T-helper 2 cell (primary cell): ENCODE measurements around the gene MVB12B.

ENCODE experiments used
- DNase-seq, 5 experiments: peaks; one replicate each; pipeline versions ENCODE4 v3.0.0 to v3.0.0-alpha.2; 2012 to 2022

MVB12B gene

GRCh38 chr9:126435105-126435504 is 108.5 kb downstream of the MVB12B start:
- no peak for DNase-seq

- DNase-seq = no peak
These were observed 109.0 kb downstream of the MVB12B start for GRCh38 chr9:126435626-126436025.

- DNase-seq = no peak
These were observed 110.1 kb downstream of the MVB12B start for GRCh38 chr9:126436545-126437267.

- no peak for DNase-seq
These were observed 110.6 kb downstream of the MVB12B start for GRCh38 chr9:126437268-126437666.

- no peak for DNase-seq
These were observed 111.1 kb downstream of the MVB12B start for GRCh38 chr9:126437701-126438100.

GRCh38 chr9:126438741-126439401 is 112.2 kb downstream of the MVB12B start:
- no peak for DNase-seq

- peak in 1 of 5 experiments; percentile 83 for DNase-seq
These were observed 112.8 kb downstream of the MVB12B start for GRCh38 chr9:126439402-126439765.

GRCh38 chr9:126439883-126440653 is 113.4 kb downstream of the MVB12B start:
- no peak for DNase-seq

GRCh38 chr9:126440940-126441339 is 114.3 kb downstream of the MVB12B start:
- no peak for DNase-seq

- DNase-seq = no peak
These were observed 116.0 kb downstream of the MVB12B start for GRCh38 chr9:126442636-126443035.

GRCh38 chr9:126443144-126443543 is 116.5 kb downstream of the MVB12B start:
- no peak for DNase-seq

- no peak for DNase-seq
These were observed 121.5 kb downstream of the MVB12B start for GRCh38 chr9:126448136-126448535.

- no peak for DNase-seq
These were observed 122.4 kb downstream of the MVB12B start for GRCh38 chr9:126448865-126449577.

GRCh38 chr9:126449725-126450667 is 123.4 kb downstream of the MVB12B start:
- no peak for DNase-seq

GRCh38 chr9:126450668-126451205 is 124.1 kb downstream of the MVB12B start:
- DNase-seq = no peak

GRCh38 chr9:126451316-126451885 is 124.8 kb downstream of the MVB12B start:
- DNase-seq = no peak

GRCh38 chr9:126452106-126452505 is 125.5 kb downstream of the MVB12B start:
- no peak for DNase-seq

- DNase-seq = no peak
These were observed 126.7 kb downstream of the MVB12B start for GRCh38 chr9:126453156-126453963.

GRCh38 chr9:126454215-126454614 is 127.6 kb downstream of the MVB12B start:
- no peak for DNase-seq

- no peak for DNase-seq
These were observed 128.2 kb downstream of the MVB12B start for GRCh38 chr9:126454795-126455194.
